ENCODE data around the gene INCA1.
A peak's percentile ranks its signal among the peaks of the same experiment; 100 is the strongest.

INCA1 gene

GRCh38 chr17:4966844-4967538, 30.3 kb downstream of the INCA1 start:
- peak; percentile 100 for DNase-seq (ENCODE audit: low read depth)
- peak overlapping the region; percentile 93 for H3K4me3 ChIP-seq (ENCODE audit: low read length)

GRCh38 chr17:4965311-4965986, 31.9 kb downstream of the INCA1 start:
- H3K4me3 ChIP-seq (ENCODE audit: low read length), result no peak overlapping the region
- DNase-seq (ENCODE audit: low read depth), result no peak
- TF ChIP-seq, protein P1, sequence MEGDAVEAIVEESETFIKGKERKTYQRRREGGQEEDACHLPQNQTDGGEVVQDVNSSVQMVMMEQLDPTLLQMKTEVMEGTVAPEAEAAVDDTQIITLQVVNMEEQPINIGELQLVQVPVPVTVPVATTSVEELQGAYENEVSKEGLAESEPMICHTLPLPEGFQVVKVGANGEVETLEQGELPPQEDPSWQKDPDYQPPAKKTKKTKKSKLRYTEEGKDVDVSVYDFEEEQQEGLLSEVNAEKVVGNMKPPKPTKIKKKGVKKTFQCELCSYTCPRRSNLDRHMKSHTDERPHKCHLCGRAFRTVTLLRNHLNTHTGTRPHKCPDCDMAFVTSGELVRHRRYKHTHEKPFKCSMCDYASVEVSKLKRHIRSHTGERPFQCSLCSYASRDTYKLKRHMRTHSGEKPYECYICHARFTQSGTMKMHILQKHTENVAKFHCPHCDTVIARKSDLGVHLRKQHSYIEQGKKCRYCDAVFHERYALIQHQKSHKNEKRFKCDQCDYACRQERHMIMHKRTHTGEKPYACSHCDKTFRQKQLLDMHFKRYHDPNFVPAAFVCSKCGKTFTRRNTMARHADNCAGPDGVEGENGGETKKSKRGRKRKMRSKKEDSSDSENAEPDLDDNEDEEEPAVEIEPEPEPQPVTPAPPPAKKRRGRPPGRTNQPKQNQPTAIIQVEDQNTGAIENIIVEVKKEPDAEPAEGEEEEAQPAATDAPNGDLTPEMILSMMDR (conservative IDR thresholded peaks at IDR 0.05; ENCODE audit: low read depth, low read length), result no peak

More at GRCh38 chr17:4966844-4967538, 30.3 kb downstream of the INCA1 start:
- TF ChIP-seq, protein P1 (conservative IDR thresholded peaks at IDR 0.05; ENCODE audit: low read depth, low read length), result no peak

DNA sequence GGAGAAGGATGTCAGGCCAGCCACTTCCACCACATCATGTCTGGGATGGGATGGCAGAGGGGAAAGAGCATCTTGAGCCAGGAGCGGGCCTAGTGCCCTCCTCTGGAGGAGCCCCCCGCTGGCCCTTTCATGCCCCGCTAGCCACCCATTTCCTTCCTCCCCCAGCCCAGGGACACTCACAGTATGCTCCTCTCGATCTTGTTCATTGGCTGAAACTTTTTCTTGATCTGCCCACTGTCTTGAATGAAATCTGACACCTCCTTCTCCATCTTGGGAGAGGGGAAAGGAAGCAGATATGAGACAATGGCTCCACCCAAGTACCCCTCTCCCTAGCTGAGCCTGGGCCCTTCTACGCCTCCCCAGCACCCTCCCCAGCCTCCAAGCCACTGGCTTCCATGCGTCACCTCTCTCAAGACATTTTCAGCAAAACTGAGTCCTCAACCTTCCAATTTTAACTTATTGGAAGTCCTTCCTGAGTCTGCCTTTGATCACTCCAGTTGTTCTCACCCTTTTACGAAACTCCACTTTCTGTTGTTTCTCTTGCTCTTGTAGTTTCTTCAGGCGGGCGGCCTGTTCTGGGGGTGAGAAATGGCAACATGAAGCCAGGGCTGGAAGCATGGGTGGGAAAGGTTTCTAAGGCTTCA, 36.9 kb downstream of the INCA1 start:
- TF ChIP-seq, protein P1 (conservative IDR thresholded peaks at IDR 0.05; ENCODE audit: low read depth, low read length), result no peak
- no peak overlapping the region for H3K4me3 ChIP-seq (ENCODE audit: low read length)
- no peak for DNase-seq (ENCODE audit: low read depth)

- no peak for DNase-seq (ENCODE audit: low read depth)
- H3K4me3 ChIP-seq (ENCODE audit: low read length), result no peak overlapping the region
- TF ChIP-seq, protein P1 (conservative IDR thresholded peaks at IDR 0.05; ENCODE audit: low read depth, low read length), result no peak
These were observed 37.9 kb downstream of the INCA1 start for GRCh38 chr17:4959261-4959965.

GRCh38 chr17:4958102-4958501, 39.2 kb downstream of the INCA1 start:
- TF ChIP-seq, protein P1 (conservative IDR thresholded peaks at IDR 0.05; ENCODE audit: low read depth, low read length), result no peak
- DNase-seq (ENCODE audit: low read depth), result no peak
- H3K4me3 ChIP-seq (ENCODE audit: low read length), result no peak overlapping the region

- H3K4me3 ChIP-seq (ENCODE audit: low read length), result no peak overlapping the region
- TF ChIP-seq, protein P1 (conservative IDR thresholded peaks at IDR 0.05; ENCODE audit: low read depth, low read length), result peak; percentile 1
- no peak for DNase-seq (ENCODE audit: low read depth)
These were observed 40.7 kb downstream of the INCA1 start for GRCh38 chr17:4956493-4957061.

Data from retinal pigment epithelial cell (primary cell).